ENCODE measurements around the gene DPYSL4. TPM values are rescaled to one million over a fixed set of nuclear protein-coding genes. Genes with fewer than 3 reads are reported as not detected.

DPYSL4 gene
- total RNA-seq, 1 donor from 2014 or later, result 1.8 TPM

- DNase-seq (ENCODE audit: low spot score), result no peak
These were observed 52.6 kb downstream of the DPYSL4 start for GRCh38 chr10:132239126-132240031.

- DNase-seq (ENCODE audit: low spot score), result no peak
These were observed 53.4 kb downstream of the DPYSL4 start for GRCh38 chr10:132240156-132240555.

- DNase-seq (ENCODE audit: low spot score), result no peak
These were observed 53.8 kb downstream of the DPYSL4 start for GRCh38 chr10:132240581-132240980.

GRCh38 chr10:132241086-132241485 is 54.3 kb downstream of the DPYSL4 start:
- DNase-seq (ENCODE audit: low spot score), result no peak

GRCh38 chr10:132241496-132241895 is 54.7 kb downstream of the DPYSL4 start:
- no peak for DNase-seq (ENCODE audit: low spot score)

GRCh38 chr10:132242103-132242840 is 55.5 kb downstream of the DPYSL4 start:
- no peak for DNase-seq (ENCODE audit: low spot score)

- DNase-seq (ENCODE audit: low spot score), result no peak
These were observed 56.4 kb downstream of the DPYSL4 start for GRCh38 chr10:132243141-132243540.

- DNase-seq (ENCODE audit: low spot score), result no peak
These were observed 56.9 kb downstream of the DPYSL4 start for GRCh38 chr10:132243626-132244025.

- no peak for DNase-seq (ENCODE audit: low spot score)
These were observed 58.3 kb downstream of the DPYSL4 start for GRCh38 chr10:132245056-132245455.

- DNase-seq (ENCODE audit: low spot score), result no peak
These were observed 59.5 kb downstream of the DPYSL4 start for GRCh38 chr10:132246296-132246695.

GRCh38 chr10:132247943-132248342 is 61.2 kb downstream of the DPYSL4 start:
- DNase-seq (ENCODE audit: low spot score), result no peak

- no peak for DNase-seq (ENCODE audit: low spot score)
These were observed 61.9 kb downstream of the DPYSL4 start for GRCh38 chr10:132248455-132249225.

- no peak for DNase-seq (ENCODE audit: low spot score)
These were observed 62.5 kb downstream of the DPYSL4 start for GRCh38 chr10:132249226-132249724.

GRCh38 chr10:132249824-132250375 is 63.2 kb downstream of the DPYSL4 start:
- no peak for DNase-seq (ENCODE audit: low spot score)

GRCh38 chr10:132250481-132251475 is 64.0 kb downstream of the DPYSL4 start:
- DNase-seq (ENCODE audit: low spot score), result no peak

GRCh38 chr10:132251928-132252327 is 65.2 kb downstream of the DPYSL4 start:
- no peak for DNase-seq (ENCODE audit: low spot score)

- DNase-seq (ENCODE audit: low spot score), result no peak
These were observed 65.7 kb downstream of the DPYSL4 start for GRCh38 chr10:132252412-132252811.

- DNase-seq (ENCODE audit: low spot score), result no peak
These were observed 66.4 kb downstream of the DPYSL4 start for GRCh38 chr10:132253092-132253687.

GRCh38 chr10:132254841-132255240 is 68.1 kb downstream of the DPYSL4 start:
- DNase-seq (ENCODE audit: low spot score), result no peak
